D721Med (cell line): ENCODE measurements around the gene UBE2O.
"Not testable (repeated sequence)": the region's sequence is repeated elsewhere in the genome, so short reads cannot be mapped to it uniquely, and the experiment has no call there.

Experiments used
- DNase-seq: peaks from one replicate; pipeline ENCODE4 v3.0.0; 2011; ENCODE audit warnings: low spot score; ENCODE audit not compliant: insufficient read length
- FAIRE-seq: peaks from 2 replicates; lab custom pipeline; 2011; peaks lifted over from hg19 to GRCh38; lab: Jason Lieb, UNC
- CTCF ChIP-seq: IDR thresholded peaks from 2 replicates; pipeline ENCODE4 v1.5.1; 2012; ENCODE audit warnings: mild to moderate bottlenecking, control low read depth; ENCODE audit not compliant: insufficient read depth; ENCODE audit errors: missing control alignments

UBE2O gene

DNA sequence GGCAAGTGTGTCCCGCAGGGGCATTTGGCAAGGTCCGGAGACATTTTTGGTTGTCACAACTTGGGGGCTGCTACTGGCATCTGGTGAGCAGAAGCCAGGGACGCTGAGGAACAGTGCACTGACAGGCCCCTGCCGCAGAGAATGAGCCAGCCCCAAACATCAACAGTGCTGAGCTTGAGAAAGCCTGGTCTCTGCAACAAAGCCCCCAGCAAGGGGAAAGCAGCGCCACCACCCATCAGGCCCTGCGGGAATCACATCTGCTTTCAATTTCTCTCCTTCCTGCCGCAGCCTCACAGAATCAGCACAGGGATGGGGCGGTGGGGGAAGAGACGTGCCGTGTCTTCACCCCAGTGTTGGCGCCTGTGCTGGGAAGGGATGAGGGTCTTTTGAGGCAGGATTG, 84.4 kb downstream of the UBE2O start:
- DNase-seq (no peak), FAIRE-seq (no peak)
- TF ChIP-seq CTCF, result no peak

GRCh38 chr17:76367642-76368041, 85.3 kb downstream of the UBE2O start:
- TF ChIP-seq CTCF, result no peak
- DNase-seq (no peak), FAIRE-seq (no peak)

DNA sequence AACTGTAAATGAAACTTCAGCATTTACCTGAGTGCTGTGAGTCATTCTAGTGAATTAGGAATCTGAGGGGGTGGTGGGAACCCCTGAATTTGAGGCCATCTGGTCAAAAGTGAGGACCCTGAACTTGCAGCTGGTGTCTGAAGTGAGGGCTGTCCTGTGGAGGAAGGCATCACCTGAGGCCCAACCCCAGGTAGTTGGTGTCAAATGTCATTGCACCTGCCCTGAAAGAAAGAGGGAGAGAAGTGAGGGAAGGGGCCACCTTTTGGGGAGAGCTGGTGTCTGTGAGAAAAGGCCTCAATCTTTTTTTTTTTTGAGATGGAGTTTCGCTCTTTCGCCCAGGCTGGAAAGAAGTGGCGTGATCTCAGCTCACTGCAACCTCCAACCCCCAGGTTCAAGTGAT, 86.7 kb downstream of the UBE2O start:
- no peak for DNase-seq
- no peak for FAIRE-seq
- TF ChIP-seq CTCF, result no peak

DNA sequence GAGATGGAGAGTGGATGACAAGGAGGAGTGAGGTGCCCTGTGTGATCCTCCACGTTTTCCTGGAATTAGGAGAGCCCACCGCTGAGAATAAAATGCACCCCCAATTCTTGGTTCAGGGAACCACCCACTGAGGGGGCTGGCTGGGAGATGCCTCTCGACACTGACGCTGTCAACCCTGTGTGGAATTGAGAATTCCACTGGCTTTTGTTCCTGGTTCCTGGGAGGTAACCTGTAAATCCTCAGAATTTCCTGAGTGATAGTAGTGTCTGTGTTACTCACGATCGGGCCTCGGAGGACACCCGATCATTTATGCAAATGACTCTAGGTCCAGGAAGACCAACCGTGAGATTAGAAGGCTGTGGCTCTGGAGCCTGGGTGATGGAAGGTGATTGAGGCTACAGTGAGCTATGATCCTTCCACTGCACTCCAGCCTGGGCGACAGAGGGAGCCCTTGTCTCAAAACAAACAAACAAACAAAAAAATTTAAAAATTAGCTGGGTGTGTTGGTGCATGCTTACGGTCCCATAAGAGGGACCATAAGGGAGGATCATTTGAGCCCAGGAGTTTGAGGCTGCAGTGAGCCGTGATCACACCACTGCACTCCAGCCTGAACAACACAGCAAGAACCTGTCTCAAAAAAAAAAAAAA, 87.6 kb downstream of the UBE2O start:
- DNase-seq (no peak), FAIRE-seq (no peak)
- peak; percentile 24 for TF ChIP-seq CTCF

GRCh38 chr17:76363107-76363842, 89.7 kb downstream of the UBE2O start:
- TF ChIP-seq CTCF, result no peak
- DNase-seq (no peak), FAIRE-seq (no peak)

GRCh38 chr17:76360461-76360860, 92.5 kb downstream of the UBE2O start:
- FAIRE-seq (no peak), DNase-seq (no peak)
- TF ChIP-seq CTCF, result no peak

GRCh38 chr17:76359776-76360175, 93.2 kb downstream of the UBE2O start:
- not testable (repeated sequence) for DNase-seq, FAIRE-seq
